B cell (primary cell): Measurements from ENCODE around the gene ABCB10. TPM values are rescaled to one million over a fixed set of nuclear protein-coding genes. Genes with fewer than 3 reads are reported as not detected.

Source experiments
- ATAC-seq: fragments of 200-7000 bp; cut with Tn5 transposase; one replicate; pipeline ENCODE4 v1.10.0; 2021; ENCODE audit warnings: low read depth, mild to moderate bottlenecking, moderate number of reproducible peaks, moderate library complexity
- CTCF ChIA-PET: fragments of 350-600 bp; sonication (Branson Sonifier 250); formaldehyde crosslinking; loops from one replicate; lab custom pipeline; 2021; ENCODE audit warnings: antibody characterized with exemption, inconsistent platforms; lab: Charles Lee
- POLR2A ChIA-PET: fragments of 350-600 bp; sonication (Branson Sonifier 250); formaldehyde crosslinking; loops from one replicate; lab custom pipeline; 2021; ENCODE audit warnings: antibody characterized with exemption; lab: Charles Lee
- DNase-seq: peaks from one replicate; pipeline ENCODE4 v3.0.0; 2013
- H2AFZ ChIP-seq: 2 replicates; pipeline ENCODE4 v1.6.1; 2012; ENCODE audit warnings: mild to moderate bottlenecking, low read depth, low read length; ENCODE audit not compliant: insufficient read depth, poor library complexity, severe bottlenecking
- H3K27ac ChIP-seq, 2 donors: 1 replicate in 1 of 2; 2 replicates in 1 of 2; pipeline ENCODE4 v1.5.1; 2012 to 2013; ENCODE audit warnings: low read length in 2 of 2, mild to moderate bottlenecking in 2 of 2, moderate library complexity in 1 of 2
- H3K27me3 ChIP-seq, 4 experiments: fragments of 200-600 bp in 1 of 4; sonication (generic) in 1 of 4; replicated peaks in 1 of 4; 1 replicate in 2 of 4; 2 replicates in 2 of 4; pipeline versions ENCODE4 v1.6.1 to v1.7.0; 2013 to 2016; ENCODE audit warnings: low read length in 3 of 4, mild to moderate bottlenecking in 2 of 4, mixed read lengths in 1 of 4, moderate library complexity in 1 of 4; ENCODE audit not compliant: insufficient read depth in 4 of 4, control insufficient read depth in 3 of 4; ENCODE audit errors: control extremely low read depth in 1 of 4
- H3K36me3 ChIP-seq, 2 experiments: replicated peaks in 1 of 2; 1 replicate in 1 of 2; 2 replicates in 1 of 2; pipeline versions ENCODE4 v1.6.1 to v1.7.1; 2013; ENCODE audit warnings: low read length in 1 of 2; ENCODE audit not compliant: insufficient read depth in 2 of 2, control insufficient read depth in 1 of 2; ENCODE audit errors: control extremely low read depth in 1 of 2, extremely low read depth in 1 of 2
- H3K4me1 ChIP-seq, 2 donors: fragments of 200-600 bp in 1 of 2; sonication (generic) in 1 of 2; 1 replicate in 1 of 2; 2 replicates in 1 of 2; pipeline versions ENCODE4 v1.5.1 to v1.6.1; 2013 to 2017; ENCODE audit warnings: low read length in 2 of 2; ENCODE audit not compliant: control insufficient read depth in 2 of 2, insufficient read depth in 2 of 2
- H3K4me2 ChIP-seq: replicated peaks from 2 replicates; pipeline ENCODE3; 2012; ENCODE audit warnings: mild to moderate bottlenecking, low read depth, low read length; ENCODE audit not compliant: poor library complexity, severe bottlenecking
- H3K4me3 ChIP-seq, 5 experiments: fragments of 200-600 bp in 1 of 5; sonication (generic) in 1 of 5; 1 replicate in 3 of 5; 2 replicates in 2 of 5; pipeline versions ENCODE4 v1.5.1 to v1.7.0; 2011 to 2016; ENCODE audit warnings: low read length in 4 of 5, mild to moderate bottlenecking in 4 of 5, low read depth in 2 of 5, control low read depth in 1 of 5, moderate library complexity in 1 of 5; ENCODE audit not compliant: insufficient read depth in 1 of 5; ENCODE audit errors: control extremely low read depth in 1 of 5, extremely low read depth in 1 of 5
- H3K79me2 ChIP-seq: fragments of 200-600 bp; sonication (generic); one replicate; pipeline ENCODE4 v1.6.0; 2016; ENCODE audit warnings: low read length; ENCODE audit not compliant: control insufficient read depth, insufficient read depth
- H3K9ac ChIP-seq: fragments of 200-600 bp; sonication (generic); 2 replicates; pipeline ENCODE4 v1.6.1; 2017; ENCODE audit warnings: mild to moderate bottlenecking, low read length, moderate library complexity
- H3K9me3 ChIP-seq, 3 donors: one replicate each; pipeline versions ENCODE4 v1.6.1 to v1.7.1; 2013; ENCODE audit warnings: low read length in 2 of 3; ENCODE audit not compliant: control insufficient read depth in 2 of 3, insufficient read depth in 1 of 3; ENCODE audit errors: control extremely low read depth in 1 of 3
- H4K20me1 ChIP-seq: 2 replicates; pipeline ENCODE4 v1.6.0; 2012; ENCODE audit warnings: mild to moderate bottlenecking, low read length; ENCODE audit not compliant: insufficient read depth, control insufficient read depth, poor library complexity, severe bottlenecking
- H3K27ac Mint-ChIP-seq: one replicate; pipeline ENCODE4 v1.8.0; 2021; ENCODE audit warnings: mixed read lengths
- H3K27me3 Mint-ChIP-seq: one replicate; pipeline ENCODE4 v1.8.0; 2021; ENCODE audit warnings: mixed read lengths
- H3K4me1 Mint-ChIP-seq: one replicate; pipeline ENCODE4 v1.8.0; 2021; ENCODE audit warnings: mixed read lengths
- H3K4me3 Mint-ChIP-seq: one replicate; pipeline ENCODE4 v1.8.0; 2021; ENCODE audit warnings: mixed read lengths
- H3K9me3 Mint-ChIP-seq: one replicate; pipeline ENCODE4 v1.8.0; 2022; ENCODE audit warnings: mixed read lengths; ENCODE audit not compliant: insufficient read depth
- EZH2 ChIP-seq: IDR thresholded peaks from 2 replicates; pipeline ENCODE4 v1.6.1; 2012; ENCODE audit warnings: borderline replicate concordance, low read depth, mild to moderate bottlenecking, moderate library complexity, low read length; ENCODE audit not compliant: insufficient read depth, poor library complexity, severe bottlenecking
- WGBS: methylation state at CpG from one replicate; pipeline ENCODE4 v1.1.5; 2013; ENCODE audit warnings: missing lambda C conversion rate; ENCODE audit not compliant: insufficient coverage; 5-methylcytosine and 5-hydroxymethylcytosine counted together
- intact Hi-C: fragments of 100-400 bp; cut with micrococcal nuclease; formaldehyde crosslinking; loops from one replicate; pipeline ENCODE4 v1.10.0; 2022
- polyA plus RNA-seq: library from polyadenylated mRNA; depleted of rRNA; stranded (reverse); fragments of >200 nt; gene quantifications from 2 replicates; pipeline ENCODE4 v1.2.3, GENCODE V29; 2012
- total RNA-seq, 2 donors: library from RNA; stranded (reverse); fragments of 120-200 nt in 1 of 2; gene quantifications; 1 replicate in 1 of 2; 2 replicates in 1 of 2; pipeline versions ENCODE4 v1.2.3 to v1.2.4, GENCODE V29; 2013 to 2022
- TF ChIP-seq, protein P1 (sequence below): fragments of 200-600 bp; IDR thresholded peaks from one replicate; pipeline ENCODE4 v1.8.0; 2022; ENCODE audit warnings: antibody characterized with exemption, mild to moderate bottlenecking

The ABCB10 gene
- total and polyA plus RNA-seq, 2 donors (not counting 1 experiment from before 2014, with no cell fraction given): 6.5 to 18.6 TPM

DNA sequence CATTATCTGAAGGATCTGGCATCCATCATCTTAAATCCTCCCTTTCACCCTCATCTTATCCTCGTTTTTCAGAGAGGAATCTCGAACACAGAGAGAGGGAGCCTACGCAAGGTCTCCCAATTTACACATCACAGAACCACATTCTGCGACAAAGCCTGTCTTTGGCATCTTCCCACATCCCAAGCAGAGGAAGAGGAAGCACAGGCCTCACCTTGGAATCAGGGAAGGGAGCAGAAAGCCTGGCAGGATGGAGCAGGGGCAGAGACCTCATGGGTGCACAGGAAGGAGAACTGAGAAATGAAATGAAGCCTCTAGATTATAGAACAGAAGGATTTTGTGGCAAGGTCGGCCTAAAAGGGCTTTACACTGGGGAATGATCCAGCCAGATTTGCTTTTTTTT is 5.8 kb downstream of the ABCB10 start:
- Mint-ChIP-seq H3K4me1 (peaks cover 26% of the 10 kb centered on the region), H3K27ac (no peak overlapping the region), H3K9me3 (no peaks in the 10 kb centered on the region), H3K4me3 (no peak overlapping the region), H3K27me3 (no peaks in the 10 kb centered on the region)
- Histone ChIP-seq H3K9ac (no peak overlapping the region), H2AFZ (no peak overlapping the region), H3K36me3 (peaks cover 2% of the 10 kb centered on the region in 2 experiments), H3K27me3 (no peaks in the 10 kb centered on the region), H3K27ac (no peak overlapping the region), H3K79me2 (peaks cover 65% of the 10 kb centered on the region), H4K20me1 (peaks cover 21% of the 10 kb centered on the region), H3K4me2 (no peak overlapping the region), H3K4me3 (no peak overlapping the region), H3K4me1 (peaks cover 9 to 14% of the 10 kb centered on the region in 2 donors), H3K9me3 (no peaks in the 10 kb centered on the region)
- ChIA-PET CTCF (no interaction called here), POLR2A (no interaction called here)
- intact Hi-C loops: no loop called here
- ATAC-seq: no peak
- WGBS: 88% methylated on average over 3 of the region's 5 CpGs
- TF ChIP-seq, protein P1, sequence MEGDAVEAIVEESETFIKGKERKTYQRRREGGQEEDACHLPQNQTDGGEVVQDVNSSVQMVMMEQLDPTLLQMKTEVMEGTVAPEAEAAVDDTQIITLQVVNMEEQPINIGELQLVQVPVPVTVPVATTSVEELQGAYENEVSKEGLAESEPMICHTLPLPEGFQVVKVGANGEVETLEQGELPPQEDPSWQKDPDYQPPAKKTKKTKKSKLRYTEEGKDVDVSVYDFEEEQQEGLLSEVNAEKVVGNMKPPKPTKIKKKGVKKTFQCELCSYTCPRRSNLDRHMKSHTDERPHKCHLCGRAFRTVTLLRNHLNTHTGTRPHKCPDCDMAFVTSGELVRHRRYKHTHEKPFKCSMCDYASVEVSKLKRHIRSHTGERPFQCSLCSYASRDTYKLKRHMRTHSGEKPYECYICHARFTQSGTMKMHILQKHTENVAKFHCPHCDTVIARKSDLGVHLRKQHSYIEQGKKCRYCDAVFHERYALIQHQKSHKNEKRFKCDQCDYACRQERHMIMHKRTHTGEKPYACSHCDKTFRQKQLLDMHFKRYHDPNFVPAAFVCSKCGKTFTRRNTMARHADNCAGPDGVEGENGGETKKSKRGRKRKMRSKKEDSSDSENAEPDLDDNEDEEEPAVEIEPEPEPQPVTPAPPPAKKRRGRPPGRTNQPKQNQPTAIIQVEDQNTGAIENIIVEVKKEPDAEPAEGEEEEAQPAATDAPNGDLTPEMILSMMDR: no peak
- DNase-seq: no peak

DNA sequence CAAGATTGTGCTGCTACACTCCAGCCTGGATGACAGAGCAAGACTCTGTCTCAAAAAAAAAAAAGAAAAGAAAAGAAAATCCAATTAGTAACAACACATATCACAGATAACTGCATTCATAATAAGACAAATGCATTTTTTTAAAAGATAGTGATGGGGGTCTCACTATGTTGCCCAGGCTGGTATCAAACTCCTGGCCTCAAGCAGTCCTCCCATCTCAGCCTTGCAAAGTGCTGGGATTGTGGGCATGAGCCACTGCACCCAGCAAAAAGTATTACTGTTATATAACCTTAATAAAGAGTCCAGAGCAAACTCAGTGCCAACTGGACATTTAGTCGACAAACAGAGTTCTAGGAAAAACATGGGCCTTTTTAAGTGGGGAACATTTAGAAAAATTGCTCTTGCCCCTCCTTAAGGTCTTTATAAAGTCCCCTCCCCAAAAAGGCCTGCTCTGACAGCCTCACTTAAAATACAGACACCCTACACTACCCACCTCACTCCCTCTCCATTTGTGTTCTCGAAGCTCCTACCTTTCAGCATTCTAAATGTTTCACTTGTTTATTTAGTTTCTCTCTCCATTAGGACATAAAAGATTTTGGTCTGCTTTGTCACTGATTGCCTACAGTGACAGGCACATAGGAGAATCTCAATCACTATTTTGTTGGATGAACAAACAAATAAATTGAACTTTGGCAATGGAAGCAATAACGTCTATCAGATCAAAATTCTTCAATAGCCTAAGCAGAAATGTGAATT is 7.5 kb downstream of the ABCB10 start:
- CTCF ChIA-PET: no interaction called here
- Histone ChIP-seq H3K4me2 (no peak overlapping the region), H3K36me3 (peaks cover 2 to 12% of the 10 kb centered on the region in 2 experiments), H3K4me1 (no peaks in the 10 kb centered on the region), H3K27ac (no peak overlapping the region), H2AFZ (no peak overlapping the region), H3K79me2 (peaks cover 50% of the 10 kb centered on the region), H3K9ac (no peak overlapping the region), H3K27me3 (no peaks in the 10 kb centered on the region), H3K9me3 (no peaks in the 10 kb centered on the region), H4K20me1 (peaks cover 21% of the 10 kb centered on the region), H3K4me3 (no peak overlapping the region)
- DNase-seq (no peak), ATAC-seq (no peak)
- POLR2A ChIA-PET: no interaction called here
- H3K27ac Mint-ChIP-seq: no peak overlapping the region
- no peaks in the 10 kb centered on the region for H3K9me3 Mint-ChIP-seq
- no peak overlapping the region for H3K4me3 Mint-ChIP-seq
- TF ChIP-seq, protein P1: no peak
- no peak for TF ChIP-seq EZH2
- WGBS: no CpG with 5 or more reads among the region's 3 CpGs
- peaks cover 11% of the 10 kb centered on the region for H3K4me1 Mint-ChIP-seq
- H3K27me3 Mint-ChIP-seq: no peaks in the 10 kb centered on the region
- intact Hi-C loops: no loop called here
